HPDE6-E6E7 (cell line): Measurements from ENCODE around the gene MAP3K10.

ENCODE experiments used
- DNase-seq: peaks from one replicate; pipeline ENCODE4 v3.0.0; 2011; ENCODE audit warnings: missing footprints; ENCODE audit errors: extremely low spot score

The MAP3K10 gene

GRCh38 chr19:40174092-40174491, 17.1 kb upstream of the MAP3K10 start:
- no peak for DNase-seq

GRCh38 chr19:40175820-40176219, 15.4 kb upstream of the MAP3K10 start:
- DNase-seq = no peak

GRCh38 chr19:40177286-40178070, 13.7 kb upstream of the MAP3K10 start:
- DNase-seq = no peak

DNA sequence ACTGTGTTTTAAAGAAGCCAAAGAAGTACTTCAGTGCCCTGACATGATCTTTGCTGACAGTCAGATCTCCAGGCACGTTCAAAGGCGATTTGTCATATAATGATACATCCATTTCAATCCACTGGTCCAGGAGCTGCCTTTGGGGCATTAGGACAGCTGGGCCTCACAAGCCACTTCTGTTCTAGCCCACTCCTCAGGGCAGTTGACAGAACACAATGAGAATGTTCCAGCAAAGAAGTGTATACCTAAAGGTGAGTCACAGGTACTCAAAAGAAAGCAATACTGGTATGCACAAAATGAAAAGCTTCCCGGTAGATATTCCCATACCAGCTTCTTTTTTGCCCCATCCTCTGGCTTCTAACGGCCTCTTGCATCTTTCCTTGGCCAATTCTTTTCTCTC, 12.5 kb upstream of the MAP3K10 start:
- DNase-seq = peak; percentile 72

- DNase-seq = no peak
Observed at GRCh38 chr19:40184273-40184672, 7.0 kb upstream of the MAP3K10 start.

DNA sequence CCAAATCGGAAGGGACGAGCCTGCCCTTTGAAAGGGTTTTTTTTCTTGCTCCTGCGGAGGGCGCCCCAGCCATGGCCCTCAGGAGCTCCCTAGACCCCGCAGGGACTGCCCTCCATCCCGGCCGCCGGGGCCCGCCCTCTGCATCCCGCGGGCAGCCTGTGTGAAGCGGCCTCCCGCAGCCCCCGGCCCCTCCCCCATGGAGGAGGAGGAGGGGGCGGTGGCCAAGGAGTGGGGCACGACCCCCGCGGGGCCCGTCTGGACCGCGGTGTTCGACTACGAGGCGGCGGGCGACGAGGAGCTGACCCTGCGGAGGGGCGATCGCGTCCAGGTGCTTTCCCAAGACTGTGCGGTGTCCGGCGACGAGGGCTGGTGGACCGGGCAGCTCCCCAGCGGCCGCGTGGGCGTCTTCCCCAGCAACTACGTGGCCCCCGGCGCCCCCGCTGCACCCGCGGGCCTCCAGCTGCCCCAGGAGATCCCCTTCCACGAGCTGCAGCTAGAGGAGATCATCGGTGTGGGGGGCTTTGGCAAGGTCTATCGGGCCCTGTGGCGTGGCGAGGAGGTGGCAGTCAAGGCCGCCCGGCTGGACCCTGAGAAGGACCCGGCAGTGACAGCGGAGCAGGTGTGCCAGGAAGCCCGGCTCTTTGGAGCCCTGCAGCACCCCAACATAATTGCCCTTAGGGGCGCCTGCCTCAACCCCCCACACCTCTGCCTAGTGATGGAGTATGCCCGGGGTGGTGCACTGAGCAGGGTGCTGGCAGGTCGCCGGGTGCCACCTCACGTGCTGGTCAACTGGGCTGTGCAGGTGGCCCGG, 815 bp downstream of the MAP3K10 start:
- DNase-seq = no peak

GRCh38 chr19:40192758-40193586, 1.7 kb downstream of the MAP3K10 start:
- no peak for DNase-seq

DNA sequence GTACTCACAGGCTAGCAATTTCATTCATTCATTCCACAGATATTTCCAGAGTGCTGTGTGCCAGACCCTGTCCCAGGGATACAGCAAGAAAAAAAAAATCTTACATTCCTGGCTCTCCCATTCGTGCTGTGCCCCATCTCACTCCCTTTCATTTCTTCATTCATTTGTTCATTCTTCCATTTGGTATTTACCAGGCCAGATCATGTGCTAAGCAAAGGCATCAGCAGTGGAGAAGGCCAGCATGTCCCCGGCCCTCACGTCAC, 2.3 kb downstream of the MAP3K10 start:
- DNase-seq = no peak

DNA sequence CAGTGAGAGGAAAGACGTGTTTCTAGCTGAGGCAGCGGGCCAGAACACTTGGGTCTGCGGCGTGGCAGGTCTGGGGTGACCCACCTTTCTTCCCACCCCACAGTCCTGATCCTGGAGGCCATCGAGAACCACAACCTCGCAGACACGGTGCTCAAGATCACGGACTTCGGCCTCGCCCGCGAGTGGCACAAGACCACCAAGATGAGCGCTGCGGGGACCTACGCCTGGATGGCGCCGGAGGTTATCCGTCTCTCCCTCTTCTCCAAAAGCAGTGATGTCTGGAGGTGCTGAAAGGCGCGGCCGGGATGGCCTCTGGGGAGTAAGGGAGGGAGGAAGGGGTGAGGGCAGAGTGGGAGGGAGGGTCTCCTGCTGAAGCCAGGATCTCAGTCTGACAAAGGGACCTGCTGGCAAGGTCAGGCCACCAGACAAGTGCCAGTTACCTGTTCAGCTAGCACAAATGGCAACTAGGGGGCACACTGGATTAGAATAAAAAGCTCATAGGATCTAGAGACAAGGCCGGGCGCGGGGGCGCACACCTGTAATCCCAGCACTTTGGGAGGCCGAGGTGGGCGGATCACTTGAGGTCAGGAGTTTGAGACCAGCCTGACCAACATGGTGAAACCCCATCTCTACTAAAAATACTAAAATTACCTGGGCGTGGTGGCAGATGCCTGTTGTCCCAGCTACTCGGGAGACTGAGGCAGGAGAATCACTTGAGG, 7.2 kb downstream of the MAP3K10 start:
- no peak for DNase-seq

DNA sequence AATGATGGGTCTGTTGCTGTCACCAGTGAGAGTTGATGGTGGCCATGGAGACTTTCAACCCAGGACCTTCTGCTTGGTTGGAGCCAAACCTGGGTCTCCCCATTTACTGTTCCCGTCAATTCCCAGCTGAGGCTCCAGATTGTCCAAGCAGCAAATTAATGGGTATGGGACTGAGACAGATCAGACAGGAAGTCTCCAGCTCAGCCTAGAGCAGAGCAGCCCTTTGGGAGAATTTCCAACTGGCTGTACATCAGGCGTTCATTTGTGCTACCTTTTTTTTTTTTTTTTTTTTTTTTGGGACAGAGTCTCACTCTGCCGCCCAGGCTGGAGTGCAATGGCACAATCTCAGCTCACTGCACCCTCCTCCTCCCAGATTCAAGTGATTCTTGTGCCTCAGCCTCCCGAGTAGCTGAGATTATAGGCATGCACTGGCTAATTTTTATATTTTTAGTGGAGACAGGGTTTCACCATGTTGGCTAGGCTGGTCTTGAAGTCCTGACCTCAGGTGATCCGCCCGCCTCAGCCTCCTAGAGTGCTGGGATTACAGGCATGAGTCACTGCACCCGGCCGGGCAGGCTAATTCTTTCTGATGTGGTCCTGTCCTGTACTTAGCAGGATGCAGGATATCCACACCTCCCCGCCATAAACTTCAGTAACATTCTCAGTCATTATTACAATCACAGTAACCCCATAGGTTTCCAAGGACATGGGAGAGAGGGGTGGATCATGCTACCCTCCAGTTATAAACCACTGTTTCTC, 9.3 kb downstream of the MAP3K10 start:
- DNase-seq = no peak

DNA sequence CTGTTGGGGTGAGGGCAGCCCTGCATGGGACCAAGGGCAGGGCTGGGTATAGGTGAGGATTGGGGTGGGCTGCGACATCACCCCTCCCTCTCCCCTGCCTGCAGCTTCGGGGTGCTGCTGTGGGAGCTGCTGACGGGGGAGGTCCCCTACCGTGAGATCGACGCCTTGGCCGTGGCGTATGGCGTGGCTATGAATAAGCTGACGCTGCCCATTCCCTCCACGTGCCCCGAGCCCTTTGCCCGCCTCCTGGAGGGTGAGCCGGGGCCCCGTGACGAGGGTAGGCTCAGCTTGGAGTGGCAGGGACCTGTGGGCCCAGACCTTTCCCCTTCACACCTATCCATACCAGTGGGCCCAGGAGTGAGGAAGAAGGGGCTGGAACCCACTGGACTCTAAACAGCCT, 13.2 kb downstream of the MAP3K10 start:
- no peak for DNase-seq

GRCh38 chr19:40205760-40206159, 14.5 kb downstream of the MAP3K10 start:
- no peak for DNase-seq

DNA sequence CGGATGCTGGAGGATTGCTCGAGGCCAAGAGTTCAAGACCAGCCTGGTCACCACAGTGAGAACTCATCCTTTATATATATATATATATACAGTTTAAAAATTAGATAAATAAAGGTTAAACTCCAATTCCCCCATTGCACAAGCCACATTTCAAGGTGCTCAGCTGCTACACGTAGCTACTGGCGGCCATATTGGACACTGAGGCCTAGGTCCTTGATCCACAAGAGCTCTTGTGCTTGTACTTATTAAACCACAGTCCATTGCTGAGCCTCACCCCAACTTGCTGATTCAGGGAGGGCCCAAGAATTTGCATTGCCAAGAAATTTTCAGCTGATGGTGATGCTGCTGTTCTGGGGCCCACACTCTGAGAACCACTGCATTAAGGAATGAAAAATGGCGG, 17.4 kb downstream of the MAP3K10 start:
- DNase-seq = no peak

DNA sequence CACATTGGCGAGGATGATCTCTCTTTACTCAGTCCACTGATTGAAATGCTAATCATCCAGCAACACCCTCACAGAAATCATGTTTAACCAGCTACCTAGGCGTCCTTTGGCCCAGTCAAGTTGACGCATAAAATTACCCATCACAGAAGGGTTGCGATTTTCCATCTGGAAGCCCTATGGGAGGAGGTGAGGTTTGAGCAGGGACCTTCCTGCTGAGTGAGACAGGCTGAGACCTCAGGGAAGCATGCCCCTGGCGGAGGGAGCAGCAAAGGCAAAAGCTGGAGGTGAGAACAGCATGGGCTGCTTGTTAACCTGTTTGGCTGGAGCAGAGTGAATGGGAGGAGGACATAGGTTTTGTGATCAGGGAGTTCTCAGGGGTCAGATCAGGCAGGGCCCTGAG, 19.7 kb downstream of the MAP3K10 start:
- no peak for DNase-seq

DNA sequence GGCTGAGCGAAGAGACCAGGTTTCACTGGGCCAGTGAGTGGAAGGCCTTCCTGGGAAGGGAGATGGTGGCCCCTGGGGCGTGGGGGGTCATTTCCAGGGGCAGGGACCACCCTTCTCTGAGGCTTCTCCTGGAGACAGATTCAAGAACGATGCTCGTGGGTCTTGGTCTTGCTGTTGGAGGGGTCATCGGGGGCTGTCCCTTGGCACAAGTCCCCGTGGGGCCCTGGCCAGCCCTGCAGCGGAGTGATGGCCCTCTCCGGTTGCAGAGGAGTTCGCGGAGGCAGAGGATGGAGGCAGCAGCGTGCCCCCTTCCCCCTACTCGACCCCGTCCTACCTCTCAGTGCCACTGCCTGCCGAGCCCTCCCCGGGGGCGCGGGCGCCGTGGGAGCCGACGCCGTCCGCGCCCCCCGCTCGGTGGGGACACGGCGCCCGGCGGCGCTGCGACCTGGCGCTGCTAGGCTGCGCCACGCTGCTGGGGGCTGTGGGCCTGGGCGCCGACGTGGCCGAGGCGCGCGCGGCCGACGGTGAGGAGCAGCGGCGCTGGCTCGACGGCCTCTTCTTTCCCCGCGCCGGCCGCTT, 22.1 kb downstream of the MAP3K10 start:
- DNase-seq = no peak

- no peak for DNase-seq
Observed at GRCh38 chr19:40213882-40214570, 22.8 kb downstream of the MAP3K10 start.

GRCh38 chr19:40214936-40215335, 23.7 kb downstream of the MAP3K10 start:
- no peak for DNase-seq

DNA sequence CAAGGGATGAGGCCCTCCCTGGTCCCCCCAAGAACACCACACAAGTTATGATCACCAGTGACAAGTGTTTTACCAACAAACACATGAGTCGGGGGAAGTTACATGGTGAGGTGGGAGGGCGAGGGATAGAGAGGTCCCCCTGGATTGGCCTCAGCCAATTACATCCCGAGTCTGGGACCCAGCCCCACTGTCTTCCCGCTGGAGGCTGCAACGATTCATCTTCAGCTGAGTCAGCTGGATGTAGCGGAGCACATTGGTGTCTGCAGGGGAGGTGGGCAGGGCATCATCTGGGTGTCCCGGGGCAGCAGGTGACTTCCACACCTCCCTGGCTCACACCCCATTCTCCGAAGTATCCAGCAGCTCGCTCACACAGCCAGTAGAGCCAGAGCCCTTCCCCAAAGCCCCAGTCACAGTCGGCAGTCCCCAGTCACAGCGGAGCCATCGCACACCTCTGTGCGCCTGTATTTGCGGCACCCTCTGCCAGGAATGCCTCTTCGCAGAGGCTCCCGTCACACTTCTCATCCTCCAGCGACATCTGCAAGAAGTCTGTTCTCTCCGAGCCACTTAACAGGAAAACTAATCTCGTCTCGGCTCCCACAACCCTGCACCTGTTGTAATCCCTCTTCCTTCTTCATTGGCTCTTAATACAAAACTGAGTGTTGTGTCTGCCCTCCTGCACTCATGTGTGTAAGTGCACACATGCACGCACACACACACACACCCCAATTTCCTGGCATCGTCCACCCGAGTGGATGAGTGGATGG, 25.0 kb downstream of the MAP3K10 start:
- no peak for DNase-seq

DNA sequence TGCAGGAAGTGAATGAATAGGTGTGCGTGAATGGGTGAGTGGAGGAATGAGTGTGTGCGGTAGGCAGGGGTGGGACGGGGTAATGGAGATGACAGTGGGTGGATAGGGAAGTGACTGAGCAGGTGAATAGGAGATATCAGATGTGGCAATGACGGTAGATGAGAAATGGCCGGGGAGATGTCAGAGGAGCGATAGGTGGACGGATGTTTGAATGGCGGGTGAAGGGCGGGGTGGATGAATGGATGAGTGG, 25.5 kb downstream of the MAP3K10 start:
- DNase-seq = no peak
